G401 (cell line): ENCODE results near the gene VAMP5. TPM values are rescaled to one million over a fixed set of nuclear protein-coding genes. Genes with fewer than 3 reads are reported as not detected.
A peak's percentile ranks its signal among the peaks of the same experiment; 100 is the strongest.
"Not testable (repeated sequence)": the region's sequence is repeated elsewhere in the genome, so short reads cannot be mapped to it uniquely, and the experiment has no call there.

Experiments
- DNase-seq: peaks from one replicate; pipeline ENCODE4 v3.0.0-alpha.2; 2015; ENCODE audit warnings: low spot score
- in situ Hi-C: cut with HindIII; loops from 2 replicates; pipeline ENCODE4 v1.10.0; 2016; ENCODE audit warnings: low sequenced_read_pairs, mixed read lengths
- total RNA-seq: library from RNA; depleted of rRNA; stranded (reverse); fragments of >200 nt; shearing (Covaris generic); gene quantifications from 2 replicates; pipeline ENCODE4 v1.2.3, GENCODE V29; 2014

Gene VAMP5
- total RNA-seq, 1 experiment from 2014 or later, result 0.85 TPM

DNA sequence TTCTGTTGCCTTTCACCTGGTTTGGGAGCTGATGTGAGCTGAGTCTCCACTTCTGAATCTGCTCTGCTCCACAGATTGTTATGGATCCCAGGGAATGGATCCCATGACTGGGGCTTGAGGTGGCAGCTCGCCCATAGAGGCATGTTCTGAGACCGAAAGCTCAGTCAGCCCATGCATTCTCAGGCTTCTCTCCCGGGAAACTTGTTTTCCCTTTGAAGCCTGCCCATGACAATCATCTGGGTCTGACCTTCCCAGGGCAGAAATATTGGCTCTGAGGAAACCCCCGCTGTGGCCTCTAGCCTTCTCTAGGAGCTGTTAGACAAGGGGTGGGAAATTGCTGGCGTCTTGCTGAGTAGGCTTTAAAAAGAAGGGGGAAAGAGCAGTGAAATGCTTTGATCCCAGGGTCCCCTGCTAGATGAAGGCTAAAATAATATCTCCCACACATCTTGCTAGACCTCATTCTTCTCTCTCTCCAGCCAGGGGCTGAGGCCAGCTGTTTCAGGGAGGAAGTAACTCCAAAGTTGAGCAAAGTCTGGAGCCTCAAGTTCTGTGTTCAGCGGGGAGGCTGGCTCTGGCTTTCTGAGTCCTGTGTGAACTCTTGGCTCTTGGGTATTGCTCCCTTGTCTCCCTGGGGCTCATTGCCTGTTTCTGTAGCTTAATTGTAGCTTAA lies 4.8 kb upstream of the VAMP5 start:
- DNase-seq, result no peak
- in situ Hi-C loops, result no loop called here

DNA sequence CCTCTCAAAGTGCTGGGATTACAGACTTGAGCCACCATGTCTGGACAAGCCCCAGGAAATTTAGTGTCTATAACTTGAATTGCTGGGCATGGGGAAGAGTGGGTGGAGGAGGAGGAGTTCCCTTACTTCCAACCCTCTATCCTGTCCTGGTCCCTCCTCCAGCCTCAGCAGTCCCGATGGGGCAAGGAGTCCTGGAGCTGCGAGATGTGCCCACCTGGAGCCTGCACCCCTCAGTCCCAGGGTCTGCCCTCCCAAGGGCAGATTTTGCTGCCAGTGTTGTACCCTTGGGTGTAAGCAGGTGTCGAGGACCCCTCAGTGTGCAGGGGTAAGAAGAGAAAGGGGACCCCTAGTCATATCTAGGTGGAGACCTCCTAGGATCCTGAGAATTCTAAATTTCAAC lies 4.0 kb upstream of the VAMP5 start:
- in situ Hi-C loops, result no loop called here

DNA sequence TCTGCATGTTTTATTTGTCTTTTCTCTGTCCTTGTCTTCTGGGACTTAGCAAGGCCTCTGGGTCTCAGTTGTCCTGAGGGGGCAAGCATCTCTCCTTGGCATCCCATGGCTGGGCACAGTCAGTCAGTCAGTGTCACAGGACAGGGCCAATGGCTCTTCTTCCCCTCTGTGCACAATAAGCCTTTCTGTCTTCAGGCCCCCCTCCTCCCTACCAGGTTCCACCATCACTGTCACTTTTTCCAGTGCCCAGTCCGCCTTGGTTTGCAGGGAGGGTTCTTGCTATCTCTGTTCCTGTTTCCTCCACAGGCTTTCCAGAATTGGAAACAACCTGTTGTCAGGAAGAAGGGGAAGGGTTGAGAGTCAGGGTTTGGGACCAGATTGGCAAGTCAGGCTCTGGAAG lies 1.7 kb upstream of the VAMP5 start:
- no peak for DNase-seq
- in situ Hi-C loops, result no loop called here

More for the DNA sequence above, 4.0 kb upstream of the VAMP5 start:
- DNase-seq, result no peak

DNA sequence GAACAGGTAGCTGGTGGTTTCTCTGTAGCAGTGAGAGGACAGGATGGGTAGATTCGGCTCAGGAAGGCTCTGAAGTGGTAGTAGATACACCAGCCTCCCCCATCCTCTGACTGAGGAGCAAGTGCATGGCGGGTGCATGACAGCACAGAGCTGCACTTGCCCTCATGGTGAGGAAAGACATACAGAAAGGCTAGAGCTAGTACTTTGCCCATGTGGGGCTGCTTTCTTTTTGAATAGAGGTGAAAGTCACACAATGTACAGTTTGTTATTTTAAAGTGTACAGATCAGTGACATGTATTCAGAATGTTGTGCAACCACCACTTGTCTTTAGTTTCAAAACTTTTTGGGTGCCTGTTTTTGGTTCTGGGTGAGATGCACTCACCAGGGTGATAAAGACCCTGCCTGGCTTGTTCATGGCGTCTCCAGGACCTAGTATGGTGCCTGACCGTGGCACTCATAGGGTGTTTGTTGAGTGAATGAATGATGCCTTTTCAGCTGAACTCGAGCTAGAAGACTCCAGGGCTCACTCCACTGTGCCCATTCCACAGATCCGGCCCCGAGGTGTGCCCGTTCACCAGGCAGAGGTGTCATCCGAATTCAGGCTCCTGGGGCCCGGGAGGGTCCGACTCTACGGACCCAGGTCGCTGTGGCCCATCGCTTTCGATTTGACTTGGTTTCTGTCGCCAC lies 421 bp upstream of the VAMP5 start:
- in situ Hi-C loops, result no loop called here
- DNase-seq, result no peak

DNA sequence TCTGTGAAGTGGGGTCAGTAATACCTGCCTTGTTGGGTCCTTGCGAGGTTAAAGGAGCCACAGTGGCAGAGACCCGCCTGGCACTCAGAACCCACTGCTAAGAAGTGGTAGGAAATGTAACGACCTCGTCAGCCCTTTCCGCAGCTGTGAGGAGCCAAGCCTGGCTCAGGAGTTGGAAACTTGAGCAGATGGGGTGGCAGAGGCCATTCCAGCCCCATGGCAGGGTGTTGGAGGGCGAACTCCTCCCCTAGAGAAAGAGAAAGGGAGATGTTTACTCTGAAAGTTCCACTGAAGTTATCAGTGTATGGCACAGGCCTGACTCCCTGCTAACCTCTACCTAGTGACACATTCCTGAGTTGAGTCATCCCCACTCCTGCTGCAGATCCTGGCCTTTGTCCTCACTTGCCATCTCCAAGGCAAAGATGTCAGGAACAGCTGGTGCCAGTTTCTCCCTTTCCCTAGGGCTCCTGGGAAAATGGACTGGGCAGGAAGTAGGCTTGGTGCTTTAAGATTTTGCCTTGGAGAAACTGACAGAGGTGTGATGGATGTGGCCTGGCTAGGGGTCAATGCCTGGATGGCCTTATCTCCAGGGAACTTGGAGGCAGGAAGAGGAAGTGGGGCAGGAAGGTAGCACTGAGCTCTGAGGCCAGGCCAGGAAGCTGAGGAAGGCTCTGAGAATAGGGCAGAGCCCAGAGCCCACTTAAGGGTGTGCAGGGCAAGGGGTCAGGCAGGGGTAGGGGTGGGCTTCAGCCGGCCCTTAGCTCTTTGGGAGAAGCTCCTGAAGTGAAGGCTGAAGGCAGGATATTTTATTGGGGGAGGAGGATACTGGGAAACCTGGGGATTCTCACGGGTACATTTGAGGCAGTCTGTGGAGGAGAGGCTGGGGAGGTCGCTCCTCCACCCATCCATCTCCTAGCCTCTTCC lies 888 bp downstream of the VAMP5 start:
- in situ Hi-C loops, result no loop called here
- DNase-seq, result no peak

DNA sequence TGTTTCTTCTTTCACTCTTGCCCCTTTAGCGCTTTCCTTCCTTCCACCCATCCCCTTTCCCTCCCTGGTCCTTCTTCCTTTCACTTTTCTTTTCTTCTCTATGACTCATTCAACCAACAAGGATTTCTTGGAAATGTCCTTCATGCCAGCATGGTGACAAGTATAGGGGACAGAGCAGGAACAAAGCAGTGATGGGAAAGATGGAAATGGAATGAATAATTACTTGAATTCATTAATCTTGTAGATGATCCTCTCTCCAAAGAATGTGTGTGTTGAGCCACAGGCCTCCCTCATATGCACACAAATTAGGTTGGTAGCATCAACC lies 1.5 kb downstream of the VAMP5 start:
- in situ Hi-C loops, result no loop called here
- DNase-seq, result no peak

DNA sequence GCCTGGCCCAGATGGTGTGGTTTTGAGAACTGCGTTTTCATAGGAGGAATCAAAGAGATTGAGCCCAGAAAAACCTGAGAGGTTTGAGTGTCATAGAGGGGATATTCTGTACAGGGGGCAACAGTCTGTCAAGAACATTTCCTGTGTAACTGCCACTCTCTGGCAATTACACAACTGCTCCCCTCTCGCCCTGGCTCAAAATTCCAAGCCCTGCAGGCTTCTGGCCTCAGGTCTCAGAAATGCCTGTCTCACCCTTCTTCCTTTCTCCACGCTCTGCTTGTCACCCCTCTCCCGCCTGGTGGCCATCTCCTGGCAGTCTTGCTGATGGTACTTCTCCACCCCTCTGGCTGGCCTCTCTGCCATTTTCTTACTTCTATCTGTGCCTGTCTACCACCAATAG lies 4.0 kb downstream of the VAMP5 start:
- DNase-seq, result no peak
- in situ Hi-C loops, result no loop called here

DNA sequence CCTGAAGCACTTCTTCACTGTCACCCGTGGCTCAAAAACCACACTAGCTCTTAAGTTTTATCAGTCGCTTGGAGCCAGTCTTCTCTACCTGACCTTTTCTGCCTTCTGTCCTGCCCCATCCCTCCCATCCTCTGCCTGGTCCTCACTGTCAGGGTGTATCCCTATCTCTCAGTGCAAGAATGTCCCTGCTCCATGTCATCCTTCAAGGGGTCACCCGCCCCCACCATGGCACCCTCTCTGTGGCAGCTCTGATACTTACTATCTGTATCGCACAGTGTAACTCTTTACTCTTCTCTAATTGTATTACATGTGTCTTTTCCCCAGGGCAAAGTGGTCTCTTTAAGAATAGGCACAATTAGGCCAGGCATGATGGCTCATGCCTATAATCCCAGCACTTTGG lies 4.4 kb downstream of the VAMP5 start:
- in situ Hi-C loops, result no loop called here
- DNase-seq, result no peak

DNA sequence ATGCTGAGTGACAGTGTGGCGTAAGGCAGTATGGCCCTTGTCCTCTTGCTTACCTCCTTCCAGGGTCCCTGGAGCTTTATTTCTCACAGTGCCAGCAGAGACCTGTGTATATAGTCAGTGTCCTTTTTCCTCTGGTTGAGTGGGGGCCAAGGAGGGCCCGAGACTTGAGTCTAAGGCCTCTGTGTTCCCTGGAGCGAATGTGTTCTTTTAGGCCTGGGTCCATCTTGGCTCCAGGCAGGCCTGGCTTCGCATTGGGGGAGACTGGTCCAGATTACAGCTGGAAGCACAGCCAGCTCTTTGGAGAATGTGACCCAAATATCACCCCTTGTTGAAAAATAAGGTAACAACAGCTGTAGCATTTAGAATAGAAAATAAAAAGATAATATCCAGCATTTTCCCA lies 5.0 kb downstream of the VAMP5 start:
- in situ Hi-C loops, result no loop called here
- no peak for DNase-seq

DNA sequence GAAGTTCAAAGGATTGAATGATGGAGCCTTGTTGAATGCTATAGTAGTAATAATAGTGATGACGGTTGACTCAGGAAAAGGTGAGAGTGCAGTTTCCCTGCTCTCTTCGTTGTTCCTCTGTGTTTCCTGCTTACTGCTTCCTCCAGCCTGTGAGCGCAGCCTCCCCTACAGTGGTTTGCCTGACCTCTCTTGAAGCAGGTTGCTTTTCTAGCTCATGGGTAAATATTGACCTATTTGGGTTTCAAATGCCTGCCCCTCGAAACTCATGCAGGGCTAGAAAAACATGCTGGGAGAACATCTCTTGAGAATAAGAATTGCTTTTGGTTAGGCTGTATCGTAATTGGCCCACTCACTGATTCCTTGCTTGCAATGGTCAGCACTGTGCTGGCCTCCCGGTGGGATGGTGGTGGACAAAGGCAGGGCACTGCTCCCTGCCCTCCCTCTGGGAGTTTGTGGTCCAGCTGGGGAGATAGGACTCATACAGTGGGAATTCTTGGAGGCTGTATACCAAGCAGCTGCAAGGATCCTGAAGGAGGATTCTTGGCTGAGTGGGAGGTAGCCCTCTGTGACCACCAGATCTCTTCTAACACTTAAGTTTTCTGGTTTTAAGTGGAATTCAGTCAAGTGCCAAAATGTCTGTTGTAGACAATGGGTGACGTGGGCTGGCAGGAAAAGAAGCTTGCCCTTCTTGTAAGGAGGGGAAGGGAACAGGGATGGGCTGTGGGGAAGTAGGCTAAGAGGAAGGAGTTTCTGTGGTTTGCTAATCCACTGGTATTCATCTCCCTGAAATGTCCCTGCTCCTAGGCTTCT lies 6.0 kb downstream of the VAMP5 start:
- DNase-seq, result no peak
- in situ Hi-C loops, result no loop called here

DNA sequence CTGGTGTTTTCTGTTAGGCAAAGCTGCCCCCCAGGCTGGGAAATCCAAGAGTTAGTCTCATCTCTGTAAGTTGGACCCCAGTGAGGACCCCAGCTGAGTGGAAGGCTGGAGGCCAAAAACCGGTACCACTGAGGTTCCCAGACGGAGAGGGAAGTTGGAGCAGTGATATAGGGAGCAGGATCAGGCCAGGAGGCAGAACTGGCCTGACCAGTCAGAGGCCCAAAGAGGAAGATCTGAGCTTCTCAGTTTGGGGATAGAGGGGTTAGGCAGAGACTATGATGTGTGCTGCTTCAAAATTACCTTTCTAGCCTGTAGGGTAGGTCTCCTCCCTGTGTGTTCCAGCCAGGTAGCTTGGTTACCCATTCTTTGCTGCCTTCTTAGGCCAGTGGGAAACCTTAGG lies 6.7 kb downstream of the VAMP5 start:
- in situ Hi-C loops, result no loop called here
- DNase-seq, result no peak

DNA sequence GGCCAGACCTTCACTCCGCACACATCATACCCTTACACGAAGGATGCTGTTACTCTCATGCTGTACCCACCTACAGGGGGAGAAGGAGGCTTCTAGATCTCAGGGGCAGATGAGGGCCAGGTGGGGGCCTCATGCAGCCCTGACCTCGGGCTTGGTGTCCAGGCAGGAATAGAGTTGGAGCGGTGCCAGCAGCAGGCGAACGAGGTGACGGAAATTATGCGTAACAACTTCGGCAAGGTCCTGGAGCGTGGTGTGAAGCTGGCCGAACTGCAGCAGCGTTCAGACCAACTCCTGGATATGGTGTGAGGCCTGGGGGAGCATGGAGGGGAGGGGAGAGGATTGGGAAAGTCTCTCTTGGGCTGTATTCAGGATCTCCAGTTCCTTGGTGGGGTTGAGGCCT lies 7.3 kb downstream of the VAMP5 start:
- in situ Hi-C loops, result no loop called here
- DNase-seq, result no peak

DNA sequence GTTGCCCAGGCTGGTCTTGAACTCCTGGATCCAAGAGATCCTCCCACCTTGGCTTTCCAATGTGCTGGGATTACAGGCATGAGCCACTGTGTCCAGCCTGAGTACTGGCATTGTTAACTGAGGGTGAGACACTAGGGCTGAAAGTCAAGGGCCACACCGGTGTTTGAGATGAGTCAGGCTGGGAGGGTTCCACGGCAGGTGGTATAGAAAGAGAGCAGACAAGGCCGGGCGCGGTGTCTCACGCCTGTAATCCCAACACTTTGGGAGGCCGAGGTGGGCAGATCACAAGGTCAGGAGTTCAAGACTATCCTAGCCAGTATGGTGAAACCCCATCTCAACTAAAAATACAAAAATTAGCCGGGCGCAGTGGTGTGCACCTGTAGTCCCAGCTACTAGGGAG lies 8.1 kb downstream of the VAMP5 start:
- in situ Hi-C loops, DNase-seq: not testable (repeated sequence)

DNA sequence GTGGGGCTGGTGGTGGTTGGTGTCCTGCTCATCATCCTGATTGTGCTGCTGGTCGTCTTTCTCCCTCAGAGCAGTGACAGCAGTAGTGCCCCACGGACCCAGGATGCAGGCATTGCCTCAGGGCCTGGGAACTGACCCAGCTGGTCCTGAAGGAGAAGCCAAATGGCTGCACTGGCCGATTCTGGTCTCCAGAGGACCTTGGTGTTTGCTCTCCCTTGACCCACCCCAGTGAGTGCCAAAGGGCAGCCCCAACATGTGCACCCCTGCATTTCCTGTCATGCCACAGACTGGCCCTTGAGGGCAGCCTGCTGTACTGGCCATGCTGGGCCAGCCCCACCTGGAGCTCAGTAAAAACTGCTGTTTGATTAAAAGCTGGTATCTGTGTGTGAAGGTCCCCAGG lies 8.8 kb downstream of the VAMP5 start:
- in situ Hi-C loops, result no loop called here
- no peak for DNase-seq

DNA sequence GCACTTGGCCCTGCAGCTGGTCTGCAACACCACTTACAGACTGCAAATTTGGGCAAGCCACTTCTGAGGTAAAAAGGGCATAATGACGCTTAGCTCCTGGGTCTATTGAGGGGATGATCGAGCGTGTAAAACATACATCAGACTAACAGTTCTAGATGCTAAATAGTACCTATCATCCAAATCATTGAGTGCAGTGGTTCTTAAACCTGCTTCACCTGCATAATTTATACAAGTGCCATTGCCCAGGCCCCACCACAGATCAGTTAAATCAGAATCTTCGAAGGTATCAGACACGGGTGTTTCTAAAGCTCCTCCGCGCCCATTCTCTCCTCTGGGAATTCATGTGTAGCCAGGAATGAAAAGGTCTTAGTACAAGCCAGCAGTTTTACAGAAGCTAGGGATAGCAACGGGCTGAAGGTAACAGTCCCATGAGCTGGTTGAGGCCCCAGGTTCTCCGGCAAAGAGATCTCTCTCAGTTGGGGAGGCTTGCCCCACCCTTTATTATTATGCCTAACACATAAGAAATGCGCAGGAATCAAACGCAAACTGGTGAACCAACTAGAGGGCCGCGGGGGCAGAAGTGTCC lies 10.6 kb downstream of the VAMP5 start:
- no peak for DNase-seq
- in situ Hi-C loops, result no loop called here

DNA sequence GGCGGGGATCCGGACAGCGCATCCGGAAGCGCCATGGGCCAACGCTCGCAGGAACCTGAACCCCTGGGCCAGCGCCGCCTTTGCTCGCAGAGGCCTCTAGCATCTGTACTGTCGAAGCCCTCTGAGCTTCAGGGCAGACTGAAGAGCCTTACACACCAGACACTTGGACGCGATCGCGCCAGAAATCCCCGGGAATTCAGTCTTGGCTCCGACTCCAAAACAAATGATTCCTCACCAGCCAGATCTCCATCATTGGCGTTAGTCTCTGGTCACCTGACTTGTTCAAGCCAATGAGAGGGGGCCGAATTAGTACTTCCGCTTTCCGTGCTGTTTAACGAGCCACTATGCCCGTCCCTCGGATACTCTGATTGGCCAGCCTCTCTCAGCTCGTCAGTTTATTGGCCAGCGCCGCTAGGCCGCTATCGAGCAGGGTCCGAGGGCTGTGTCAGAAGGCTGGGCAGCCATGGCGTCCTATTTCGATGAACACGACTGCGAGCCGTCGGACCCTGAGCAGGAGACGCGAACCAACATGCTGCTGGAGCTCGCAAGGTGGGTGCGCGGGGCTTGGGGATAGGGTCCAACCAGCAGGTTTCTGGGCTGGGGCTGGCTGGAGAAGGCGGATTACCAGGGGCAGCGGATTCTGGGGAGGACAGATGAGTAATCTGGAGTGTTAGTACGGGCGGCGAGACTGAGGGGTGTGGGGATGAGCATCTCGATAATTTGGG lies 11.2 kb downstream of the VAMP5 start, which contains the start of gene RNF181:
TSS of gene RNF181 (plus strand) at position 445 of the 725 bp plus-strand sequence. CDS start at position 464, 19 bp downstream.
- DNase-seq, result peak; percentile 100
- in situ Hi-C loops, result no loop called here

DNA sequence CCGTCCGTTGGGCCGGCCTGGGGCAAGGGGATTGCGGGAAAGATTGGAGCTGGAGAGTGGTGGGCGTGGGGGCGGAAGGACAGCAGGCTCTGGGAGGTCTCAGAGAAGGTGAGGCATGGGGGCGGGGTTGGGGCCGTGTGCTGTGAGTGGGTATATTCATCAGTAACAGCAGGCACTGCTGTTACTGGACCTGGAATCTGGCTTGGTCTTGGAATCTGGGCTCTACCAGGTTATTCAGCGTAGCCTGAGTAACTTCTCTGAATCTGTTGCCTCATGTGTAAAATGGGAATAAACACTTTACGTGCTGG lies 11.7 kb downstream of the VAMP5 start:
- in situ Hi-C loops, result no loop called here
- no peak for DNase-seq

DNA sequence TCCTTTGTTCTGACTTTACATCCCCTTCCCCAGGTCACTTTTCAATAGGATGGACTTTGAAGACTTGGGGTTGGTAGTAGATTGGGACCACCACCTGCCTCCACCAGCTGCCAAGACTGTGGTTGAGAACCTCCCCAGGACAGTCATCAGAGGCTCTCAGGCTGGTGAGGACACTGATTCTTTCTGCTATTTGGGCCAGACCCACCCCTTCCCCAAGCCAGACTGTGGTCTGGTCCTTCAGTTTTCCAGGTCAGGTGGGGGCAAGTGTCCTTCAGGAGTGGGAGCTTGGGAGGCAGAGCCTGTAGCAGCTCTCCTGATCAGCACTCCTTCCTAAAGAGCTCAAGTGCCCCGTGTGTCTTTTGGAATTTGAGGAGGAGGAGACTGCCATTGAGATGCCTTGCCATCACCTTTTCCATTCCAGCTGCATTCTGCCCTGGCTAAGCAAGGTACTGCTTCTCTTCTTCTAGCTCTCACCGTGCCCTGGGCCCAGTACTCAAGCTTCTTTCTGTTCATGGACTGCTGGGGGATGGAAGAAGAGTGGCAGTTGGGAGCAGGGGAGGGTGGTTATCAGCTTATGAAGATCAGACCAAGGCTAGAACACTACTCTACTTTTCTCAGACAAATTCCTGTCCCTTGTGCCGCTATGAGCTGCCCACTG lies 12.4 kb downstream of the VAMP5 start:
- no peak for DNase-seq
- in situ Hi-C loops, result no loop called here
